GM12875 (cell line): ENCODE data around the gene GRIK5.
A peak's percentile ranks its signal among the peaks of the same experiment; 100 is the strongest.

Experiments used
- H3K4me3 ChIP-seq: one replicate; pipeline ENCODE4 v1.5.1; 2011; ENCODE audit warnings: low read depth, low read length, control low read depth
- CTCF ChIP-seq: IDR thresholded peaks from 2 replicates; pipeline ENCODE4 v1.5.1; 2011; ENCODE audit warnings: low read depth, mild to moderate bottlenecking, control low read depth, inconsistent platforms, low read length, moderate library complexity, borderline replicate concordance; ENCODE audit not compliant: insufficient read depth

The GRIK5 gene

GRCh38 chr19:42113641-42114348 lies 43.8 kb upstream of the GRIK5 start:
- H3K4me3 ChIP-seq: no peak overlapping the region

GRCh38 chr19:42111811-42112210 lies 41.8 kb upstream of the GRIK5 start:
- no peak for TF ChIP-seq CTCF
- H3K4me3 ChIP-seq: no peak overlapping the region

More at GRCh38 chr19:42113641-42114348, 43.8 kb upstream of the GRIK5 start:
- TF ChIP-seq CTCF: 0 out of 2 replicates have a peak, but pooled peaks have one; percentile 16

GRCh38 chr19:42111384-42111783 lies 41.4 kb upstream of the GRIK5 start:
- no peak overlapping the region for H3K4me3 ChIP-seq
- no peak for TF ChIP-seq CTCF

GRCh38 chr19:42110658-42111057 lies 40.7 kb upstream of the GRIK5 start:
- no peak overlapping the region for H3K4me3 ChIP-seq
- TF ChIP-seq CTCF: no peak

- H3K4me3 ChIP-seq: no peak overlapping the region
- no peak for TF ChIP-seq CTCF
These were observed 39.9 kb upstream of the GRIK5 start for GRCh38 chr19:42109896-42110295.

- H3K4me3 ChIP-seq: no peak overlapping the region
- peak; percentile 99 for TF ChIP-seq CTCF
These were observed 38.8 kb upstream of the GRIK5 start for GRCh38 chr19:42108527-42109389.

GRCh38 chr19:42105368-42105767 lies 35.4 kb upstream of the GRIK5 start:
- no peak overlapping the region for H3K4me3 ChIP-seq
- no peak for TF ChIP-seq CTCF
